Stimulated activated CD8-positive, alpha-beta memory T cell treated with anti-CD3 and anti-CD28 coated beads, Interleukin-2, amount 100 ng/mL, for 48 hours (primary cell): Measurements from ENCODE around the gene PCP2.

Experiments used
- DNase-seq, 2 donors: peaks; one replicate each; pipeline ENCODE4 v3.0.0-alpha.2; 2020; ENCODE audit warnings: low read depth in 2 of 2

Gene PCP2

DNA sequence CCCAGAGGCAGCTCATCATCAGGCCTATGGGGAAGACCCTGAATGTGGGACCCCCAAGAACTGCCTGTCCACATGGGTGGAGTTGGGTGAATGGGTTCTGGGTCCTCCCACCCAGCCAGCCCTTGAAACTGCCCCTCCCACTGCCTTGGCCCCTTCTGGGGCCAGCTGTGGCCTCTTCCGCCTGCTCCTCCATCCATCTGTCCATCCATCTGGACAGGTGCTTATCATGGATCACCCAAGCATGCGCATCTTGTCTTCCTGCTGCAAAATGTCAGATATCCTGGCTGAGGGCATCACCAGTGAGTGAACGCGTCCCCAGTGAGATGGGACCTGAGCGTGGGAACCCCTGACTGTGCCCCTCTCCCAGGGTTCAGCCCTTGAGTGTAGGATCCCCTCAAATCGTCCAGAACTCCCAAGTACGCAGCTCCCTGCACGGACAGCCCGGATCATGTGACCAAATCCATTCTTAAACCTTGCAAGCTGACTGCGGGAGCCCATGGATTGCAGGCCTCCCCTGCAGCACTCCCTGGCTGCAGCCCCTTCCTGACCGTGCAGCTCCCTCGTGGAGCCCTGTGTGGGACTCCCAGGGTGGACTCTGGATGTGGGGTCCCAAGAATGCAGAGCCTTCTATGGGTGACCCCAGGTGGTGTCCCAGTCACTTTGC lies 5.4 kb upstream of the PCP2 start:
- DNase-seq, result no peak

GRCh38 chr19:7637374-7638256 lies 4.1 kb upstream of the PCP2 start:
- no peak for DNase-seq

- peak; percentile 87 for DNase-seq
These were observed 3.3 kb upstream of the PCP2 start, which contains the start of gene STXBP2 for GRCh38 chr19:7636691-7637373. STXBP2 (plus strand) TSS chr19:7637110; CDS start chr19:7637150, 40 bp downstream.

GRCh38 chr19:7636317-7636690 lies 2.8 kb upstream of the PCP2 start:
- no peak for DNase-seq

GRCh38 chr19:7635670-7636069 lies 2.2 kb upstream of the PCP2 start:
- DNase-seq, result no peak

GRCh38 chr19:7632340-7633203 lies 947 bp downstream of the PCP2 start:
- DNase-seq, result no peak

DNA sequence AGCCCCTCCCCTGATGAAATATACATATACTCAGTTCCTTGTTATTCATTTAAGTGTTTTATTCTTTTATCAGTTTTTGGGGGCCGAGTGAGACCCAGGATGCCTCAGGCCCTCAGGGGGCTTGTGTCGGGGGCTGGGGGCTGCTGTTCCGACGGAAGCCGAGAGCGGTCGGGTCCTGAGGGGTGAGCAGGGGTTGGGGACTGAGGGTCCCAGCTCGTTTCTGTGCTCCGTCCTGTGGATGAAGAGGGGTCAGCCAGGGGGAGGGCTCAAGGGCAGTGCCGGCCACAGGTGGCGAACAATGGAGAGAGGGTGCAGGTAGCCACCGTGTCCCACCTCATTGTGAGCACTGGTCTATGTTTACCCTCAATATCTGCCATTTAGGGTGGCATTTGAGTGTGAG lies 1.9 kb downstream of the PCP2 start:
- DNase-seq, result no peak

DNA sequence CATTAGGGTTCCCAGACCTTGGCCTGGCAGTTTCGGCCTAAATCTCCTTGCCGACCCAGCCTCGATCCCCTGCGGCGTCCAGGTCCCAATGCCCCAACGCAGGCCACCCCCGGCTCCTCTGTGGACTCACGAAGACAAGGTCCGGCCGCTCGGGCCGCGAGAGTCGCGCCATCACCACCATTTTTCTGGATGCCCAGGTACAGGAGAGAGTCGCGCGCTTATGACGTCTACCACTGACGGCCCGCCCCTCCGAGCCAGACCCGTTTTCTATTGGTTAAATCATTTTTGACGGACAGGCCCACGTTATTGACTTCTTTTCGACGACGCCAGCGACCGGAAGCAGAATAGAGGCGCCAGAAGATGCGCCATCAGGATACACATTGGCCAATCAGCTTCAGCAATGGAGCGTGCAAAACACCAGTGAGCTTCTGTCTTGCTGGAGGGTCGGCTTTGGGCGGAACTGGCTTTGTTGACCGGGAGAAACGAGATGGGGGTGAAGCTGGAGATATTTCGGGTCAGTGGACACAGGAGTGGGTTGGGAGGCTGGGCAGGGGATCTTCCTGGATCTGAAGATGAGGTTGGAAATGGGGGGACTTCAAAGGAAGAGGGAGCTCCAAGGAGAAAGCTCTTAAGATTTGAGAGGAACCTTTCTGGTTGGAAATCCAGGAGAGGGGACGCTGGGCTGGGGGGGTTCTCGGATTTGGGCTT lies 4.0 kb downstream of the PCP2 start, which contains the start of the genes PET100 and XAB2:
Gene PET100, plus strand, starts transcription at position 447 of the 708 bp plus-strand sequence. Its CDS starts 41 bp downstream, at position 488.
Gene XAB2, minus strand, starts transcription at position 199 of the 708 bp plus-strand sequence. Its CDS starts 18 bp downstream, at position 181.
- DNase-seq, result peak; percentile 82 to 88

- no peak for DNase-seq
These were observed 4.8 kb downstream of the PCP2 start for GRCh38 chr19:7628589-7629311.

DNA sequence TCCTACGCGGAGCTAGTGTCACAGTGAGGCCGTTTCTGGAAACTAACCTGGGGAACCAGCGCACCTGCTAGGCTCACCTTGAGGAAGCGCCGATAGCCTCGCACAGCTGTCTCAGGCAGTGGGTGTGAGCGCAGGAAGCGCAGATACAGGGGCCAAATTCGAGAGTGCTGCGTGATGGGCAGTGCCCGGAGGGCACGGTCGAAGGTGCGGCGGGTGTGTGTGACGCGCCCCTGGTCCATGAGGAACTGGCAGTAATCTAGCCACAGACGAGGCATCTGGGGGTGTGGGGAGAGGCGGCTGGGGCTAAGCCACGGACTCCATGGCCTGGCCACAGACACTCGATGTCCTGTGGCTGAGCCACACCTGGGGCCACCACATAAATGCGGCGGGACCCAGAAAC lies 6.4 kb downstream of the PCP2 start:
- no peak for DNase-seq

DNA sequence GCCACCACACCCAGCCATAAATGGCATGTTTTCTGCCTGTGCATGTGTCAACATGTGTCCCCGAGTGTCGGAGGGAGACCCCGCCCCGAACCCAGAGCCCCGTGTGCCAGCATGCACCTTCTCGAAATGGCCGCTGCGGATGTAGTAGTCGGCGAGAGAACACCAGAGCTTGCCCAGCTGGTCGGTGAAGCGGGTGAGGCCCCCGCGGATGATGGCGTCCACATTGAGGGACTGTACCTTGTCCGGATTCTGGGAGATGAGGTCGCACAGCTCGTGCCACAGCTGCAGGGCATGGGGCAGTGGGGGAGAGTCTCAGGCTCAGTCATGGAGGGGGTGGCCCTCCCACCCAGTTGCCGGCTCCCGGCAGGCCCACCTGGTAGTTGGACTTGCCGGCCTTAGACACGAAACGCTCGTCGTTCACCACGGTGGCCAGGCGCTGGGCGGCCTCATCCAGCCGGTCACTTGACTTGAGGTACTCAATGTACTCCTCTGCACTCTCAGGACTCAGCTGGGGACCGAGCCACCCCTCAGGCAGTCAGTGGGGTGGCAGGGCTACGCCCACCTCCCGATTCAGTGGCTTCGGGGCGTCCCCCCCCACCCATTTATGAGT lies 7.7 kb downstream of the PCP2 start:
- DNase-seq, result no peak

GRCh38 chr19:7624810-7625209 lies 8.7 kb downstream of the PCP2 start:
- DNase-seq, result no peak

DNA sequence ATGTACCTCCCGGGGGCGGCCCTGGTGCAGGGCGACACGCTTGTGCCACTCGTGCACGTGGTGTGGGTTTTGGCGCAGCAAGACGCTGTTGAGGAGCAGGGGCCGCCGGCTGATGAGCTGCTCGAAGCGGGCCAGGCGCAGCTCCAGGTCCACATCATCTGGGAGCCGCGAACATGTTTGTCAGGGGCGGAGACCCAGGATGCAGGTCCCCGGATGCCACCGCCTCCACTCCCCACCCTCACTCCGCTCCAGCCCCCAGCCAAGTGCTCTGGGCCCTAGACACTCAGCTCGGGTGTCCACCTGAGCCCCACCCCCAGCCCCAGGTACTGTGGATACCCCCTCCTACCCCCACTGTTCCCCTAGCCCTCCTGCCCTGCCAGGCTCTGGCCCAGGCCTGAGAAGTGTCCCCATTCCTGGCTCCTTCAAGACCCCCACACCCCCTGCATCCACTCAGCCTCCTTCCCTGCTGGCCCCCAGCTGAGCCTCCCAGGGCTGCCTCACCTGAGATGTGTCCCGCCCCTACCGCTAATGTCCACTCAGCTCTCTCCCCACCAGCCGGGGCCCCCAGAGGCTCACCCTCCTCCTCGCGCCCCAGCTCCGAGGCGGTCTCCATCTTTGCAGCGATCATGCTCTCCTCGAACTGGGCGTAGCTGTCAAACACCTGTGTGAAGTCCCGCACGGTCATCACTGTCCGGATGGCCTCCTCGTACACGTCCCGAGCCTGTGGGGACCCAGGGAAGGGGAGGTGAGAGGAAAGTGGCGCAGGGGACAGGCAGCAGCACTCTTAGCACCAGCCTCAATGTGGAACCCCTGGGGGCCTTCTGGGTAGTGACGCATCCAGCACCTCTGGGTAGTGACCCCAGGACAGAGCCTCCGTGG lies 9.6 kb downstream of the PCP2 start:
- DNase-seq, result no peak

GRCh38 chr19:7622933-7623685 lies 10.4 kb downstream of the PCP2 start:
- DNase-seq, result no peak

DNA sequence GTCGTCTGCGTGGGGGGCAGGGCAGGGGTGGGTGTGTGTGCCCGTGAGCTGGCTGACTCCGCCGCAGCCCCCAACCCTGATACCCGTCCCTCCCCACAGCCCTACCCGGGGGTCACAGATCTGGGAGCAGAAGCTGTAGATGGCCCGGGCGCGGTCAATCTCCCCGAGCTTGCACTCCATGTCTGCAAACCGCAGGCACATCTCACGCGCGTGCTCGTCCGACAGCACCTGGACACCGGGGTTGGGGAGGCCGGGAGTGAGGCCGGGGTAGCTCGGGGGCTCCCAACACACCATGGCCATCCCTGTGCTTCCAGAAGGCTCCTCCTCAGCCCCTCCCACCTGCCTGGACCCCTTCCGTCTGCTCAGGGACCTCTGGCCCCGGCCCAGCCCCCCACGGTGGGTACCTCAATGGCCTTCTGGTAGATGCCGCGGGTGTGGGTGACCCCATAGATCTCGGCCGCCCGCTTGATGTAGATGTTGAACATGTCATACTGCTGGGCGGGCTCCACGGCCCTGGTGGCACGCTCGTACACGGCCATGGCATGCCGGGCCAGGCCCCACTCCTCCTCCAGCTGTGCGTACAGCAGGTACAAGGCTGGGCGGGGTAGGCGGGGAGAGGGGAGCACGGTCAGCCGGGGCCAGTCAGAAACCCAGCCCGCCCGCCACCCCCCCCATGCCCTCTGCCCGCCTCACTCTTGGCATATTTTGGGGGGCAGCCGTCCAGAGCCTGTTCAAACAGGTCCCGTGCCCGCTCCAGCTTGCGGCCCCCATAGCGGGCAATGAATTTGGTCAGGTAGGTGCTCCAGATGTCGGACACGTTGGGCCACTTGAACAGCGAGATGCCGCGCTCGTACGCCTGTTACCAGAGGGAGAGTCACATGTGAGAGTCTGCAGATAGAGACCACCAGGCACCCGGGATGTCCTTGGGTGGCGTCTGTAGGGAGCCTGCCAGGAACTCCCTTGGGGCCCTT lies 12.8 kb downstream of the PCP2 start:
- no peak for DNase-seq

DNA sequence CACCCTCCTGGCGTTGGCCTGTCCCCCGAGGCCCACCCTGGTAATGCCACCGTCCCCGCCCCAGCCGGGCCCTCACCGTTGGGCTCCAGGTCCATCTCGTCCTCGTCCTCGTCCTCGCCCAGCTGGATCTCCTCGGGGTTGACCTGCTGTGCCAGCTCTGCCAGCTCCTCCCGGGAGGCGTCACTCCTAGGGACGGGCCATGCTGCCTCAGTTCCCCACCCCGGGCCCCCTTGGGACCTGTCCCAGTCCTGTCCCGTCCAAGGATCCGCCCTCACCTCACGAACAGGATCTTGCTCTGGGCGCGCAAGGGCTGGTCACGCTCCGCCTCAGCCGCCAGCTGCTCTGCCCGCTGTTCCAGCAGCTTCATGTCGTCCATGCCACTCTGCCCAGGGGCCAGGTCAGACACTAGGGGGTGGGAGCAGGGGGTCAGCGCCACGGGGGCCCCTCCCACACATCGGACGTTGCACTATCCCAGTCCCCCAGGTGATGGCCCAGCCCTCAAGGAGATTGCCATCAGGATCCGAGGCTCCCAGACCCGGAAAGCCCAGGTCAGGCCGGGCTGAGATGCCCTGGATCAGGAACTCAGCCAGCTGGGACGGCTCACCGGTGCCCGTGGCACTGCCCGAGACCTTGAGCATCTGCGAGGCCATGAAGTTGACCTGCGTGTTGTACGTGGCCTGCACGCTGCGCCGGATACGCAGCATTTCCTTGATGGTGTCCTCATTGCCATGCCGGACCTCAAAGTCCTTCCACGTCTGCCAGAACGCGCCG lies 13.7 kb downstream of the PCP2 start:
- no peak for DNase-seq
